HG03280 (cell line): Measurements from ENCODE around the gene ANKRD13D.
A peak's percentile ranks its signal among the peaks of the same experiment; 100 is the strongest.

ENCODE experiments used
- ATAC-seq: cut with Tn5 transposase; IDR thresholded peaks from one replicate; pipeline ENCODE4 v1.9.1; 2021; ENCODE audit warnings: mild to moderate bottlenecking, moderate library complexity; ENCODE audit not compliant: unreplicated experiment

ANKRD13D gene

GRCh38 chr11:67273260-67273990 is 15.7 kb upstream of the ANKRD13D start:
- no peak for ATAC-seq

- no peak for ATAC-seq
Observed at GRCh38 chr11:67274768-67275605, 14.1 kb upstream of the ANKRD13D start.

- ATAC-seq = no peak
Observed at GRCh38 chr11:67275606-67276409, 13.3 kb upstream of the ANKRD13D start.

GRCh38 chr11:67276781-67277230 is 12.3 kb upstream of the ANKRD13D start:
- no peak for ATAC-seq

GRCh38 chr11:67277231-67277961 is 11.7 kb upstream of the ANKRD13D start:
- ATAC-seq = peak; percentile 80

GRCh38 chr11:67278135-67278938 is 10.8 kb upstream of the ANKRD13D start:
- no peak for ATAC-seq

- no peak for ATAC-seq
Observed at GRCh38 chr11:67278939-67279588, 10.0 kb upstream of the ANKRD13D start.

GRCh38 chr11:67279589-67280340 is 9.3 kb upstream of the ANKRD13D start:
- ATAC-seq = no peak

- no peak for ATAC-seq
Observed at GRCh38 chr11:67280341-67280787, 8.7 kb upstream of the ANKRD13D start.

GRCh38 chr11:67280788-67281551 is 8.1 kb upstream of the ANKRD13D start:
- no peak for ATAC-seq

- ATAC-seq = no peak
Observed at GRCh38 chr11:67281552-67282150, 7.5 kb upstream of the ANKRD13D start.

- ATAC-seq = no peak
Observed at GRCh38 chr11:67282155-67282875, 6.8 kb upstream of the ANKRD13D start.

GRCh38 chr11:67282876-67283371 is 6.2 kb upstream of the ANKRD13D start:
- no peak for ATAC-seq

- ATAC-seq = no peak
Observed at GRCh38 chr11:67283481-67283963, 5.6 kb upstream of the ANKRD13D start.

- no peak for ATAC-seq
Observed at GRCh38 chr11:67284811-67285540, 4.1 kb upstream of the ANKRD13D start.
